NK-92 (cell line): Measurements from ENCODE around the gene S100A5.
"Not testable (repeated sequence)": the region's sequence is repeated elsewhere in the genome, so short reads cannot be mapped to it uniquely, and the experiment has no call there.

Experiments
- DNase-seq: peaks from one replicate; lab custom pipeline; 2025; ENCODE audit not compliant: unreplicated experiment; lab: John Stamatoyannopoulos, UW

The S100A5 gene, protein sequence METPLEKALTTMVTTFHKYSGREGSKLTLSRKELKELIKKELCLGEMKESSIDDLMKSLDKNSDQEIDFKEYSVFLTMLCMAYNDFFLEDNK

DNA sequence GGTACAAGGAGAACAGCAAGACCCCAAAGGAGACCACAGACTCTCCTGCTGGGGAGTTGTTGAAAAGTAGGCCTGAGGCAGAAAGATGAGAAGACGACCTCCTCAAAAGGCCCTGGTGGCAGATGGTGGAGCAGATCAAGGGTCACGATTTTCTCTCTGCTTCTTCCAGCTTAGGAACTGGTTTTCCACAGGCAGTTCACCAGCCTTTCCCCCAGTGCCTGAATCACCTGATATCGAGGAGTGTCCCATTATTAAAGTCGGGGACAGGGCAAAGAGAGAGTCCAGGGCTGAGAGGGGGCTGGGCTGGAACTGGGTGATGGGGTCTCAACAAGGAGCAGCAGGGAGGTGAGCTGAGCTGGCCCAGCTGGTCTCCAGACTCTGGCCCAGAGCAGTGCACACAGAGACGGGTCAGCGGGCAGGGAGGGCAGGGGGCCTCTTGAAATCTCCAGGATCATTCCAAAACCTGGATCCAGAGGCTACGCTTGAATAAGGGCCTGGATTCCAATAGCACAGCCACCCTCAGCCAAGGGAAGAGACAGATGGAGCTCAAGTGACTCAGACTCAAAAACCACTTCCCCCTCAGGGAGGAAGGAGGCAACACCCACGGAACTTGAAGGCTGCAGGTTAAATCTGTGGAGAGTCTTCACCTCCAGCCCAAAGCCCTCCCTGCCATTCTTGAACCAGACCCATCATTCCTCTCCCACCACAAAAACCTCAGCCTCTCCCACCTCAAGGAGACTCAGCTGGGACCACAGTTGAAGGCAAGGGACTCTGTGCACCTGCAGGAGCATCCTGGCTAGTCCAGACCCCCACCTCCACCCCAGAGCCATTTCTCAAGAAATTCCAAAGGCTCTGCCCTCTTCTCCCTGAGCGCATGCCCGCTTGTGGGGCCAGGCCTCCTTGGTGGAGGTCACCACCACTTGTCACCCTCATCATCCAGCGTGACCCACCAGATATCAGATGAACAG is at the start of gene S100A5:
S100A5 (minus strand) TSS at position 541 of the 968 bp plus-strand sequence. CDS start 743 bp downstream, outside the sequence.
- DNase-seq, result no peak

DNA sequence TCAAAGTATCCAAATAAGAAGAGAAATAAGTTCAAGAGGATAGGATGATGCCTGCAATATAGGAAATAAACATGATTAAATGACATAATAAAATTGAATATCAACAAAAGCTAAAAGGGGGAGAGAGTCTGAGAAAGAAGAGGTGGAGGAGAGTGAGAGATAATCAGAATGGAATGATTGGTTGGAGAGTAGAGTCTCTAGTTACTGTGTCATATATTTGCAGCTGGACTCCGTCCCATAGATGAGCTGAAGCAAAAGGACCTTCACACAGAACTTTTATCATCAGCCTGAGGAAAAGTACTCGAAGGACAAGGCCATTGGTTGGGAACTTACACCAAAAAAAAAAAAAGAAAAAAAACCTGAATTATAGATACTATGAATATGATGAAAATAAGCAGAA is 47.7 kb upstream of the S100A5 start:
- DNase-seq, result no peak

GRCh38 chr1:153588033-153588432 is 47.3 kb upstream of the S100A5 start:
- DNase-seq, result not testable (repeated sequence)

DNA sequence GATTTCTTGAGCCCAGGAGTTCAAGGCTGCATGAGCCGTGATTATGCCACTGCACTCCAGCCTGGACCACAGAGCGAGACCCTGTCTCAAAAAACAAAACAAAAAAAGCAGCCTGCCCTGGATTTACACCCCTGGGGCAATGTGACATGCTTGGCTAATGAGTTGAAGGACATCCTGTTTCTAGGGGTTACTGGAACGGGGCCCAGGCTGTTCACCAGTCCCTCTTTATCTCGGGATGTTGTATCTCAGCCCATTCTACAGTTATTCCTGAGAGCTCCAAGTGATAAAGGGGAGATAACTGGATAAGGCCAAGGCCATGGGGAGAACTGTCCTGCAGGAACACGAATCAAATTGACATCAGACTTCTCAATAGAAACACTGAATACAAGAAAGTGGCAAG is 46.6 kb upstream of the S100A5 start:
- DNase-seq, result no peak

DNA sequence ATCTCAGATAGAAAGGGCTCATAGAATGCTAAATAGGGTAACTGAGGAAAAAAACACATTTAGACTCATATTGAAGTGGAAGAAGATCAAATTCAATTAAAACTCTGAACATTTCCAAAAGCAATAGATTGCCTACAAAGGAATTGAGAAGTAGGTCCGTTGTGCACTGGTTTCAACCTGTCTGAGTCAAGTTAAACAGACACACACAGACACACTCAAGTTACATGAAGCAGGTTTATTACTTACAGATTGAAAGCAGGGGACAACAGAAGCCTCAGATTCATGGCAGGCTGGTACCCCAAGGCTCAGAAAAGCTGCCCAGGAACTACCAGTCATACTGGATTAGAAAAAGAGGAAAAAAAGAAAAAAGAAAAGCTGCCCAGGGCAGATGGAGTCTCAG is 45.6 kb upstream of the S100A5 start:
- DNase-seq, result no peak

GRCh38 chr1:153585006-153585405 is 44.3 kb upstream of the S100A5 start:
- DNase-seq, result no peak

DNA sequence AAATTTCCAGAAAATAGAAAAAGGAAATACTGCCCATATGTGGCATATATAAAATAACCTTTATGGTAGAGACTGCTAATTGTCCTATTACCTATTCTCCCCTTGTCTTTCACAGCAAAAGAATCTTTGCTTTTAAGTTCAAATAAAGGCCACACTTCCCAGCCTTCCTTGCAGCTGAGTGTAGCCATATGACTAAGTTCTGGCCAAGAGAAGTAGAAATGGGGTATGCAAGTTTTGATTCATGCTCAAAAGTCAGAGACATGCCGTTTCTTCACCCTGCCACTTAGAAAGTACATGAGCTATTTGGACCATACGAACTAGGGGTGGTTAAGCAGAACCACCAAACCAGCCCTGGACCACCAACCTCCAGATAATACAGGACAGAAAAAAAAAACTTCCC is 43.2 kb upstream of the S100A5 start:
- DNase-seq, result no peak

DNA sequence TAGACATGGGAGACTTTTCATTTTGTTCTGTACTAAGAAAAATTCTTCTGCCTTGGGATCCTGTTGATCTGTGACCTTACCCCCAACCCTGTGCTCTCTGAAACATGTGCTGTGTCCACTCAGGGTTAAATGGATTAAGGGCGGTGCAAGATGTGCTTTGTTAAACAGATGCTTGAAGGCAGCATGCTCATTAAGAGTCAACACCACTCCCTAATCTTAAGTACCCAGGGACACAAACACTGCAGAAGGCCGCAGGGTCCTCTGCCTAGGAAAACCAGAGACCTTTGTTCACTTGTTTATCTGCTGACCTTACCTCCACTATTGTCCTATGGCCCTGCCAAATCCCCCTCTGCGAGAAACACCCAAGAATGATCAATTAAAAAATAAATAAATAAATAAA is 42.8 kb upstream of the S100A5 start:
- DNase-seq, result not testable (repeated sequence)

- DNase-seq, result not testable (repeated sequence)
Measured at GRCh38 chr1:153582836-153583235, 42.1 kb upstream of the S100A5 start.

- no peak for DNase-seq
Measured at GRCh38 chr1:153578936-153579335, 38.2 kb upstream of the S100A5 start.

DNA sequence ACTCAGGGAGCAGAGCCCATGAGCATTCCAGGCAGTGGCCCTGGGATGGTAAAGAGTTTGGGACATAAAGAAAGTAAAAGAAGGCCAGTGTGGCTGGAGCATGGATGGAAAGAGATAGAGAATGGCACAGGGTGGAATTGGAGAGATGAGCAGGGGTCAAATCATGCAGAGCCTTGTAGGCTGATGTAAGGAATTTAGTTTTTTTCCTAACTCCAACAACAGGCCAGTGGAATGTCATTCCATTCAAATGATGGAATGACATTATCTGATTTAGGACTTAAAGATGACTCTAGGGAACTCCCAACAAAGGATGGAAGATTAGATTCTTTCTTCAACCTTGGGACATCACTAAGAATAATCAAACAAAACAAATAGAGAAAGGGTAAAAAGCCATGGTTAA is 37.8 kb upstream of the S100A5 start:
- no peak for DNase-seq

GRCh38 chr1:153577624-153578051 is 36.9 kb upstream of the S100A5 start:
- no peak for DNase-seq

- DNase-seq, result no peak
Measured at GRCh38 chr1:153577138-153577537, 36.4 kb upstream of the S100A5 start.

- DNase-seq, result not testable (repeated sequence)
Measured at GRCh38 chr1:153575497-153575896, 34.8 kb upstream of the S100A5 start.

- DNase-seq, result not testable (repeated sequence)
Measured at GRCh38 chr1:153575081-153575491, 34.4 kb upstream of the S100A5 start.

DNA sequence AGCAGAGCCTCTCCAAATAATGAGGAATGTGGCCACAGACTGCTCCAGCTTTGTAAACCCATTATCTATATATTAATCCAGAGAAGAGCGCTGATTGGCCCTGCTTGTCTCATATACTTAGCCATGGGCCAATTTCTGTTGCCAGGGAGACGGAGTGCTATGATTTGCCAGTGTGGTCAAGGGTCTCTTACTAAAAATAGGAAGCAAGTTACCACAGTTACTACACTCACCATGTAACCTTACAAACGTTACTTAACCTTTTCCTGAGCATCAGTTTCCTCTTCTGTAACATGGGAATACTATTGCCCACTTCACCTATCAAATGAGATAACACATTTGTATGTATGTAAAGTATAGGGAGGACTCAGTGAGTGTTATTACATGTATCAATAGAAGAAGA is 32.6 kb upstream of the S100A5 start:
- DNase-seq, result no peak

DNA sequence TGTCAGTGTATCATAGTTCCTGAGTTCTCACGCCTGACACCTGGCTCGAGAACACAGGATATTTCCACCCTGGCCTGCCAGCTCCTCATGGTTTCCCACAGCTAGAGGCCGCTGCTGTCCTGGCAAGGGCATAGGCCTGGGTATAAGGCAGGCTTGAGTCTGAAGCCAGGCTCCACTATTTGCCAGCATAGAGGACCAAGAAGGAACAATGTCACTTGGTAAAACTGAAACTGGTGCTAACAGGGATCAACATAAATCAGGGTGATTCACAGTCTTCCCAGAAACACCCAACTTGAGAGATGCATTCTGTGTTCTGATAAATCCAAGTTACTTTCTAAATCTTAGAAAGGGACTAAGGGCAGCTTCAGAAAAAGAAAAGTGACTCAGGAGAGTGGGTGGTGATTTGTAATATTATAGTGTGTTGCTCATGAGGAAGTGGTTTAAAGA is 31.9 kb upstream of the S100A5 start:
- no peak for DNase-seq

DNA sequence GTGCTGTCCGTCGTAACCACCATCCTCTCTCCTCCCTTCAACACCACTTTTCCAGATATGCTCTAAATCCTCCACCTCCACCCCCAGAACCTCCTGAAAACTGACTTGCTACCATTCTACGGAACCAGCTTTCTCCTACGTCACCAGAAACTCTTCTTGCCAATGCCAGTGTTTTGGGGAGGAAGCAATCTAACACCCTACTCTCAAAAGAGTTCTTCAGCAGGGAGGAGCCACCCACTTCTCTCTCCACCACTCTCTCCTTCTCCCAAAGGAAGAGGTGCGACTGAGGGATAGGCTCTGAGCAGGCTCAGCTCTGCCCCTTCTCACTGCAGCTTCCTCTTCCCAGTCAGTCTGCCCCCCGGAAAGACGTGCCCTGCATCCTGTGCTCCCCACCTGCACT is 31.0 kb upstream of the S100A5 start:
- no peak for DNase-seq

GRCh38 chr1:153570874-153571273 is 30.1 kb upstream of the S100A5 start:
- no peak for DNase-seq

GRCh38 chr1:153569465-153569864 is 28.7 kb upstream of the S100A5 start:
- DNase-seq, result no peak

DNA sequence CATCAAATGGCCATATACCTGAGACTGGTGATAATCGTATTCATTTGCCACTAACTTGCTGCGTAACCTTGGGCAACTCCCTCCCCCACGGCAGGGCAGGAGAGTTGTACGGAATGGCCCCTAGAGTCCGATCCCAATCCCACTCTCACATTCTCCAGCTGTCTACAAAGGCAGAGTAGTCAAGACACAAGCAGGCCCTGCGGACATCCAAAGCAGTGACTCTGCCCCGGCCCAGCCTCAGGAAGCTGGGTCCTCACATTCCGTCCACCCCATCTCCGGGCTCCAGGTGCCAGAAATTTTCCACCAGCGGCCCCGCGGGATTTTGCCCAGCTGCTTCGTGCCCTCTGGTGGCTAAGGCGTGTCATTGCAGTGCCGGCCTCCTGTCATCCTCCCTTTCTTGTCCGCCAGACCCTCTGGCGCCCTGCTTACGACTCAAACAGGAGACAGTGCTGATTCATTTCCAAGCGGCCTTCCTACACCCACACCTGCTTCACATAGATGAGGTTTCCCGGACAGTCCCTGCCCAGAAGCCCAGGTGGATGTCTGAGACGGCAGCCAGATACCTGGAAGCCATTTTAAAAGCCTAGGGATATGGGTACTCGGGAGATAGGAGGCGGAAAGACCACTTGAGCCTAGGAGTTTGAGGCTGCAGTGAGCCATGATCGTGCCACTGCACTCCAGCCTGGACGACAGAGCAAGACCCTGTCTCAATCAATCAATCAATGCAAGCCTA is 27.8 kb upstream of the S100A5 start:
- no peak for DNase-seq
